WI38 (cell line): ENCODE data around the gene SF3B1.
A peak's percentile ranks its signal among the peaks of the same experiment; 100 is the strongest.
"Not testable (repeated sequence)": the region's sequence is repeated elsewhere in the genome, so short reads cannot be mapped to it uniquely, and the experiment has no call there.

ENCODE experiments used
- H3K4me3 ChIP-seq: 2 replicates; pipeline ENCODE4 v1.5.1; 2011; ENCODE audit warnings: low read depth, mild to moderate bottlenecking, control low read depth, low read length
- TF ChIP-seq, protein P1 (sequence below): IDR thresholded peaks from 2 replicates; pipeline ENCODE4 v1.5.1; 2012; ENCODE audit warnings: low read depth, mild to moderate bottlenecking, control low read depth, low read length

The SF3B1 gene

DNA sequence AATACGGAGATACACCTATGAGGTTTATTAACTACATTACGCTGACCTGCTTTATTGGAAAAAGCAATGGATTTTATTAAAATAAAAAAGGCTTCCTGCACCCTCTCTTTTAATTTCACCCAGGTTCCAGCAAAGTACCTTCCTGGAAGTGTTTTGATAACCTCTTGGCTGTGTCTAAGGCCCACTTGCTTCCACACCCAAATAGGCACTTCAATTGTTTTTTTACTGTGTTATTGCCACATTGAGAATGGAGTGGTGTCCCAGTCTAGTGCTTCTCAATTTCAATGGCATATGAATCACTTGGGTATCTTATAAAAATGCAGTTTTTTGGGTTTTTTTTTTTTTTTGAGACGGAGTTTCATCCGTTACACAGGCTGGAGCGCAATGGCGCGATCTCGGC lies 47.6 kb downstream of the SF3B1 start:
- TF ChIP-seq, protein P1, sequence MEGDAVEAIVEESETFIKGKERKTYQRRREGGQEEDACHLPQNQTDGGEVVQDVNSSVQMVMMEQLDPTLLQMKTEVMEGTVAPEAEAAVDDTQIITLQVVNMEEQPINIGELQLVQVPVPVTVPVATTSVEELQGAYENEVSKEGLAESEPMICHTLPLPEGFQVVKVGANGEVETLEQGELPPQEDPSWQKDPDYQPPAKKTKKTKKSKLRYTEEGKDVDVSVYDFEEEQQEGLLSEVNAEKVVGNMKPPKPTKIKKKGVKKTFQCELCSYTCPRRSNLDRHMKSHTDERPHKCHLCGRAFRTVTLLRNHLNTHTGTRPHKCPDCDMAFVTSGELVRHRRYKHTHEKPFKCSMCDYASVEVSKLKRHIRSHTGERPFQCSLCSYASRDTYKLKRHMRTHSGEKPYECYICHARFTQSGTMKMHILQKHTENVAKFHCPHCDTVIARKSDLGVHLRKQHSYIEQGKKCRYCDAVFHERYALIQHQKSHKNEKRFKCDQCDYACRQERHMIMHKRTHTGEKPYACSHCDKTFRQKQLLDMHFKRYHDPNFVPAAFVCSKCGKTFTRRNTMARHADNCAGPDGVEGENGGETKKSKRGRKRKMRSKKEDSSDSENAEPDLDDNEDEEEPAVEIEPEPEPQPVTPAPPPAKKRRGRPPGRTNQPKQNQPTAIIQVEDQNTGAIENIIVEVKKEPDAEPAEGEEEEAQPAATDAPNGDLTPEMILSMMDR, result no peak
- no peak overlapping the region for H3K4me3 ChIP-seq

DNA sequence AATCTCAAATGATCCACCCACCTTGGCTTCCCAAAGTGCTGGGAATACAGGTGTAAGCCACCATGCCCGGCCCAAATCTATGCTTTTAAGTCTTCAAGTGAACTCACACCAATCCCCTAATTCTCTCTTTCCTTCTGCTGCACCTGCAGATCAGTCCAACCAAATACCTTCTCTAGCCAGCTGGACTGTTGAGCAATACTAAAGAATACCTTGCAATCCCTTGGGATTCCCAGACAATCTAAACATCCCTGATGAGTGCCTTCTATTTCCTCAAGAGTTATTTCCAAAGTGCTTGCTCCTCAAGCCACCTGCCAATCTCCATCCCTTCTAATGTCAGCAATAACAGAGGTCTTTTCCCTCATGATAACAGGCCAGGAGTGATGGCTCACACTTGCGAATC lies 48.6 kb downstream of the SF3B1 start:
- no peak overlapping the region for H3K4me3 ChIP-seq
- TF ChIP-seq, protein P1, result no peak

DNA sequence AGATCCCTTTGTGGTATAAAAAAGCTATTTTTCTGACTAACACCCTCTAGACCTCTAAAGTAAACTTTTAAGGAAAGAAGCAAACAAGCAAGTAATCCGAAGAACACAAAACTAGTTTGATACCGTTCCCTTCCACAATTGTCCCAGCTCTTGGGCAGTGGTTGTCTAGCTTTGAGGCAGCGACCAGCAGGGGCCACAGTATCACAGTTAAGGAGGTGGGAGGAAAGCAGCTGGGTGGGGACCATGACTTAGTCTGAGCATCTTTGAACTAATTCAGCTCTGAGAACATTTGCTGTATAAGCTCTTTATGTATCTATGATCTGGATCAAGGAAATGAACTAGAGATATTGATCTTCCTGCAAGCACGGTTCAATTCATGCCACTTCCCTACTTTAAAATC lies 51.0 kb downstream of the SF3B1 start:
- H3K4me3 ChIP-seq, result no peak overlapping the region
- TF ChIP-seq, protein P1, result no peak

DNA sequence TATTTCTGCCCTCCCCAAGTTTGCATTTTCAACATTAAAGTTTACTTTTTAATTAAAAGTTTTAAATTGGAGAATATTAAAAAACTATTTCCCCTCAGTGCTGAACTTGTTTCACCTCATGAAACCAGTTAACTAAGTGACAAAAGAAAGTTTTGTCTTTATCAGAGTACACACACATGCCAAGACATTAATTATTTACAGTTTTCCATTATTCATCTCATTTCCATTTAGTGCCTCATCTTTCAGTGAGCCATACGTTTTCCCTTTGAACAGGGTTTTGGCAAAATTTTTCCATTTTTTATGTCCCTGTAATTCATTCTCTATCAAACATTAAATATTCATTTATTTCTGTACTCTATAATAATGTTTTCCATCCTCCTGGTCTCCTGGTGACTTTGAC lies 53.2 kb downstream of the SF3B1 start:
- TF ChIP-seq, protein P1, result no peak
- no peak overlapping the region for H3K4me3 ChIP-seq

DNA sequence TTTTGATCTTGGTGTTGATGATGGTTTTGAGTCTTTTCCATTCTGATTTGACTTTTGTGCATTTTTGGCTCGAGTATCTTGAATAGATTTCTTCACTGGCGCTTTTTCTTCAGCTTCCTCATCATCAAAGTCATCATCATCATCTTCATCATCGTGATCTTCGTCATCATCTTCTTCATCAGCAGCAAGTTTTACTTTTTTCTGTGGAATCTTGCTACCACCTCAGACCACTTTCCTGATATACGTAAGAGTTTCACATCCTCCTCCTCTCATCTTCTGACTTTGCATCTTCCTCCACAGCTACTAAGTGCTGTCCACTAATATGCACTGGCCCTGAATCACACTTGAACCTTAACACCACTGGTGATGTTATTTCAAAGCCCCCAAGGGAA lies 54.9 kb downstream of the SF3B1 start:
- H3K4me3 ChIP-seq, result not testable (repeated sequence)

DNA sequence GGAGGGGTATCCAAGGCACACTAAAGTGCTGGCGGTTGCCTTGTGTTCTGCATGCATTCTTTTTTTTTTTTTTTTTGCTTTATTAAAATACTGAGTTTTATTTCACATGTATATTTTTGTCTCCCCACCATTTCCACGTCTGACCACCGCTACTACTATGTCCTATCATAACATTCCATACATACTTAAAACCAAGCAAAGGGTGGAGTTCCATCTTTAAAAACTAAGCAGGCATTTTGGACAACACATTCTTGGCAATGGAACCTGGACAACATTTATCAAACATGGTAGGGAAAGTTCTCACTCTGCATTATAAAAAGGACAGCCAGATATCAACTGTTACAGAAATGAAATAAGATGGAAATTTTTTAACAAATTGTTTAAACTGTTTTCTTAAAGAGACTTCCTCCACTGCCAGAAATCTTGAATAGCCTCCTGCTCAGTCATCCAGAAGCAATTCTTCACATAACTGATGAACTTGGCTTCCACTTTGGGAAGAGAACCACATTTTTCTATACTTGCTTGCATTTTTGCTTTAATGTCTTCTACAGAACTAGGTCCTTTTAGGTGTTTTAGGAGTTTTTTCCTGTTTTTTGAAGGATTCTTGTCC lies 55.4 kb downstream of the SF3B1 start:
- not testable (repeated sequence) for H3K4me3 ChIP-seq

DNA sequence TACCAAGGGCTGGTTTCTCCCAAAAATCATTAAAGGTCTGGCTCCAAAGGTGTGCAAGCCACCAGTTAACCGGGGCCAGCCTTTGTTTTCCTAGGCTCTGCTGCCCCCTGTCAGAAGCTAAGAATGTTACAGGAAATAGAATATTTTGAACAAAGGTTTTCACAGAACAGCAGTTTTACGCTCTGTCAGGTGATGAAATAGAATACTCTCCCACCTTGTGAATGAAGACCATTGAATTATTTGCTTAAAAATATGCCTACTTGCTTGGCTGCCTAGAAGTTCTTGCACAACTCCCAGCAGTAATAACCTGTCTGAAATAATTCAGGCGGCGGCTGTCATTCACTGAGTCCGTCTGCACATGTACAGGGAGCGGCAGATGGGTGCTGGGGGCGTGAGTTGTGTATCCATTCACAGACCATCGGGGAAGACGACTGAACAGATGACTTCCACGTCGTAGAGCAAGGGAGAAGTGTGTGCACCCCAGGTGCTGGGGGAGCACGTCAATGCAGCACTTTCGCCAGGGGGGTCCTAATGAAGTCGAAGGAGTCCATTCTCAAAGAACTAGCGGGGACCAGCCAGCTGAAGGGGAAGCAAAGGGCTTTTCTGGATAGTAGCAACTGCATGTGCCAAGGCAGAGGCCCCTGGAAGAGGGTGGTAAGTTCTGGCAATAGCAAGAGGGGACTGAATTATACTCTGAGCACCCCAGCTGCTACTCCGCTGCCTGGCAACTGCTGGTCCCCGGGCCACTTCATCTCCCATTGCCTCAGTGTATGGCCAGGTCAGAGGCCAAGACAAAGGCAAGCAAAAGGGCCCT lies 56.1 kb downstream of the SF3B1 start:
- H3K4me3 ChIP-seq, result no peak overlapping the region

DNA sequence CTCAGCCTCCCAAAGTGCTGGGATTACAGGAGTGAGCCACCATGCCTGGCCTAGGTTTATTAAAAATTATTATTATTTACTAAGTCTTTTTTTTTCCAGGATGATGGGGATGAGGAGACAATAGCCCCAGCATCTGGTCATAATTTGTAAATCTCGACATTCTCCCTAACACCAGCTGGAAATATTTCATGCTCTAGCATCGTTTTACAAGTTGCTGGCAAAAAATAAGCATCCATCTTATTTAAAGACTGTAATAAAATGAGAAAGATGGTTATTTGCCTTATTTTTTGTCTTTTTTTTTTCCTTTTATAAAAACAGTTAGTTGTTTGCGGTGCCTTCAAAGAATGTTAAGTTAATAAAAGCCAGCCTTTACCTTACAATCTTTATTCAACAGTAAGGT lies 56.7 kb downstream of the SF3B1 start:
- no peak overlapping the region for H3K4me3 ChIP-seq
- TF ChIP-seq, protein P1, result no peak

More for the DNA sequence above, 56.1 kb downstream of the SF3B1 start:
- TF ChIP-seq, protein P1, result peak; percentile 43; the same call in 1 of the 2 replicates
